Osteoblast (primary cell): ENCODE results near the gene USP17L28. TPM values are rescaled to one million over a fixed set of nuclear protein-coding genes. Genes with fewer than 3 reads are reported as not detected.
"Not testable (repeated sequence)": the region's sequence is repeated elsewhere in the genome, so short reads cannot be mapped to it uniquely, and the experiment has no call there.

ENCODE experiments used
- DNase-seq: peaks from one replicate; pipeline ENCODE4 v3.0.0; 2011; ENCODE audit warnings: low spot score, mixed read lengths; ENCODE audit not compliant: insufficient read length; ENCODE audit errors: missing footprints
- H2AFZ ChIP-seq: 2 replicates; pipeline ENCODE4 v1.6.0; 2011; ENCODE audit warnings: mild to moderate bottlenecking, low read length
- H3K27ac ChIP-seq: 2 replicates; pipeline ENCODE4 v1.5.1; 2011; ENCODE audit warnings: mild to moderate bottlenecking, low read depth, low read length, moderate library complexity
- H3K27me3 ChIP-seq: 2 replicates; pipeline ENCODE4 v1.6.0; 2012; ENCODE audit warnings: mild to moderate bottlenecking, control low read depth, inconsistent platforms, low read length, moderate library complexity; ENCODE audit not compliant: insufficient read depth
- H3K36me3 ChIP-seq: 2 replicates; pipeline ENCODE4 v1.5.1; 2011; ENCODE audit warnings: mild to moderate bottlenecking, low read length, control low read depth, moderate library complexity; ENCODE audit not compliant: insufficient read depth
- H3K4me1 ChIP-seq: 2 replicates; pipeline ENCODE4 v1.5.1; 2011; ENCODE audit warnings: mild to moderate bottlenecking, low read length, control low read depth, moderate library complexity; ENCODE audit not compliant: insufficient read depth
- H3K4me2 ChIP-seq: 2 replicates; pipeline ENCODE4 v1.6.0; 2011; ENCODE audit warnings: mild to moderate bottlenecking, low read length; ENCODE audit not compliant: insufficient read depth
- H3K4me3 ChIP-seq: fragments of 200-600 bp; sonication (generic); 3 replicates; pipeline ENCODE4 v1.5.1; 2012; ENCODE audit warnings: mild to moderate bottlenecking, low read length, inconsistent platforms; ENCODE audit not compliant: insufficient read depth
- H3K79me2 ChIP-seq: 2 replicates; pipeline ENCODE4 v1.6.0; 2012; ENCODE audit warnings: mild to moderate bottlenecking, low read length, control low read depth, inconsistent platforms; ENCODE audit not compliant: insufficient read depth
- H3K9me3 ChIP-seq: 2 replicates; pipeline ENCODE4 v1.5.1; 2011; ENCODE audit warnings: low read depth, low read length, control low read depth
- H4K20me1 ChIP-seq: 2 replicates; pipeline ENCODE4 v1.6.0; 2012; ENCODE audit warnings: mild to moderate bottlenecking, low read length, control low read depth; ENCODE audit not compliant: insufficient read depth
- total RNA-seq: library from RNA; depleted of rRNA; stranded (reverse); fragments of >200 nt; gene quantifications from 2 replicates; pipeline ENCODE4 v1.2.3, GENCODE V29; 2012
- TF ChIP-seq, protein P1 (sequence below): IDR thresholded peaks from 2 replicates; pipeline ENCODE4 v1.5.1; 2011; ENCODE audit warnings: mild to moderate bottlenecking, low read depth, low read length, moderate library complexity; ENCODE audit errors: extremely low read depth

USP17L28 gene
- total RNA-seq, 1 donor = not detected

DNA sequence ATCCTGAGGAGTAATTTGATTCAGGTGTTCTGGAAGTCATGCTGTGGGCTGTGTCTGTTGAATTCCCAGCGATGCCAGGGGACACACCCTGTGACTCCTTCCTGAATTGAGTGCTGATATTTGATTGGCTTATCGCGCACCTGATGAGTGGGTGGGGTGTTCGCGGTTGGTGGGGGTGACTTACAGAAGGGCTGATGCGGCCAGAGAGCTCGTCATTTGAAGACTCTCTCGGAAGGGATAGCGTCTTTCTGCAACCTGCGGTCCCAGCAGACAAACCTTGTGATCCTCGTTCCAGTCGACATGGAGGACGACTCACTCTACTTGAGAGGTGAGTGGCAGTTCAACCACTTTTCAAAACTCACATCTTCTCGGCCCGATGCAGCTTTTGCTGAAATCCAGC is 14.1 kb downstream of the USP17L28 start, which contains the start of gene USP17L30:
Gene USP17L30 (plus strand): TSS at position 301 of the 400 bp plus-strand sequence. CDS start 0 bp downstream, at position 301.
- not testable (repeated sequence) for H3K4me1 ChIP-seq, H3K4me2 ChIP-seq, H3K27me3 ChIP-seq, H4K20me1 ChIP-seq, H3K9me3 ChIP-seq, H3K4me3 ChIP-seq, H3K27ac ChIP-seq, H3K36me3 ChIP-seq, H3K79me2 ChIP-seq, DNase-seq, H2AFZ ChIP-seq

DNA sequence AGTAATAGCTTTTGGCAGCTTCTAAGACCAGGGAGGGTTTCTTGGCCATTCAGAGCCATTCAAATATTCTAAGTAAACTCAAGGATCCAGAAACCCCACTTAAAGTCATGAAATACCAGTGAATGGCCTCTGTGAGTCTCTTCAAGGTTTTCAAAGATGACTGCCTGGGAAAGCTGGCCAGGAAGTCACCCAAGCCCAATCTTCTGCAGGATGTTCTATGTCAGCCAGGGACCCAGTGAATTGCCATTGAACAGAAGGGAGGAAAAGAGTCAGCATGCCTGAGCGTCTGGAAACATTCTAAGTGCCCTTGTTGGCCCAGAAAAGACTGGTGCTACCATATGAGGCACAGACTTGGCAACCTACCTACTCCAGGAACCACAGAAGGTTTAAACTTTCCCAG is 31.2 kb downstream of the USP17L28 start:
- not testable (repeated sequence) for H3K27ac ChIP-seq, H4K20me1 ChIP-seq, H3K4me1 ChIP-seq, H3K36me3 ChIP-seq, H3K27me3 ChIP-seq, H3K4me3 ChIP-seq, H3K4me2 ChIP-seq, H3K9me3 ChIP-seq, H2AFZ ChIP-seq, H3K79me2 ChIP-seq
- peak; percentile 2 for DNase-seq

DNA sequence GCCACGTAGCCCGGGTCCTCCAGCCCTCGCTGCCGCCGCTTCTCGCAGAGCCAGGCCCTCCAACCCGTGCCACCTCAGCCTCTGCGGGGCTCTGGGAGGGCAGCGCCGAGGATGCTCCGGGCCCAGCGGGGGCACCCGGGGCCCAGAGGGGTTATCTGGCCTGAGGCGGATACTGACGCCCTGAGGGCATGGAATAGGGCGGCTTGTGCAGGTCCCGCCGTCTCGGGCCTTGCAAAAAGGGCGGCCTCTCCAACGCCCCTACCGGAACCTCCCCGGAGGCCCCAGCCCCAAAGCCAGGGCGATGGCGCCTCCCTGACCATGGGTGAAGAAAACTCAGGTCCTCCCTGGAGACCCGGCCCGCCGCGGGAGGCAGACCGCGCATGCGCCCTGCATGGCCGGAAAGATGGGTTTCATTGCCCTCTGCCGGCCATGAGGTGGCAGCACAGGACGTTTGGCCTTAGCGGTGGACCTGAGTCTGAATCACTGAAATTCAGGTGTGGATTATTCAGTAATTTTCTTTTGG is 32.4 kb downstream of the USP17L28 start:
- H3K4me1 ChIP-seq, H3K36me3 ChIP-seq, H3K9me3 ChIP-seq, H3K4me2 ChIP-seq, H3K27ac ChIP-seq, H4K20me1 ChIP-seq, H3K27me3 ChIP-seq, H3K79me2 ChIP-seq: not testable (repeated sequence)
- Histone ChIP-seq H3K4me3 (peak overlapping the region; percentile 39), H2AFZ (peak overlapping the region; percentile 47)
- peak; percentile 22 for DNase-seq

DNA sequence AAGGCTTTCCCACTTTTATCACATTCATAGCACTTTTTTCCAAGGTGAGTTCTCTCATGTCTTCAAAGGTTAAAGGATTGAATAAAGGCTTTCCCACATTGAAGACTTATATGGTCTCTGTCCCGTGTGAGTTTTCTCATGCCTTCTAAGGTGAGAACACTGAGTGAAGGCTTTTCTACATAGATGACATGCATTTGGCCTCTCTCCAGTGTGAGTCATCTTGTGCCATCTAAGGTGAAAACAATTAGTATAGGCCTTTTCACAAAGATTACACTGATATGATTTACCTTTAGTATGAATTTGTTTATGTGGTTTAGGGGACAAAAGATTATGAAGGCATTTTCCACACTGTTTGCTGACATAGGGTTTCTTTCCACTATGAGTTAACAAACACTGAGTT is 35.4 kb downstream of the USP17L28 start:
- TF ChIP-seq, protein P1, sequence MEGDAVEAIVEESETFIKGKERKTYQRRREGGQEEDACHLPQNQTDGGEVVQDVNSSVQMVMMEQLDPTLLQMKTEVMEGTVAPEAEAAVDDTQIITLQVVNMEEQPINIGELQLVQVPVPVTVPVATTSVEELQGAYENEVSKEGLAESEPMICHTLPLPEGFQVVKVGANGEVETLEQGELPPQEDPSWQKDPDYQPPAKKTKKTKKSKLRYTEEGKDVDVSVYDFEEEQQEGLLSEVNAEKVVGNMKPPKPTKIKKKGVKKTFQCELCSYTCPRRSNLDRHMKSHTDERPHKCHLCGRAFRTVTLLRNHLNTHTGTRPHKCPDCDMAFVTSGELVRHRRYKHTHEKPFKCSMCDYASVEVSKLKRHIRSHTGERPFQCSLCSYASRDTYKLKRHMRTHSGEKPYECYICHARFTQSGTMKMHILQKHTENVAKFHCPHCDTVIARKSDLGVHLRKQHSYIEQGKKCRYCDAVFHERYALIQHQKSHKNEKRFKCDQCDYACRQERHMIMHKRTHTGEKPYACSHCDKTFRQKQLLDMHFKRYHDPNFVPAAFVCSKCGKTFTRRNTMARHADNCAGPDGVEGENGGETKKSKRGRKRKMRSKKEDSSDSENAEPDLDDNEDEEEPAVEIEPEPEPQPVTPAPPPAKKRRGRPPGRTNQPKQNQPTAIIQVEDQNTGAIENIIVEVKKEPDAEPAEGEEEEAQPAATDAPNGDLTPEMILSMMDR = no peak
- no peaks in the 10 kb centered on the region for H3K27me3 ChIP-seq
- H3K4me2 ChIP-seq = no peak overlapping the region
- no peaks in the 10 kb centered on the region for H3K9me3 ChIP-seq
- H4K20me1 ChIP-seq = no peaks in the 10 kb centered on the region
- no peak for DNase-seq
- H3K4me3 ChIP-seq = no peak overlapping the region
- H3K36me3 ChIP-seq = no peaks in the 10 kb centered on the region
- H3K79me2 ChIP-seq = no peaks in the 10 kb centered on the region
- H3K4me1 ChIP-seq = no peaks in the 10 kb centered on the region
- H3K27ac ChIP-seq = no peak overlapping the region
- no peak overlapping the region for H2AFZ ChIP-seq

DNA sequence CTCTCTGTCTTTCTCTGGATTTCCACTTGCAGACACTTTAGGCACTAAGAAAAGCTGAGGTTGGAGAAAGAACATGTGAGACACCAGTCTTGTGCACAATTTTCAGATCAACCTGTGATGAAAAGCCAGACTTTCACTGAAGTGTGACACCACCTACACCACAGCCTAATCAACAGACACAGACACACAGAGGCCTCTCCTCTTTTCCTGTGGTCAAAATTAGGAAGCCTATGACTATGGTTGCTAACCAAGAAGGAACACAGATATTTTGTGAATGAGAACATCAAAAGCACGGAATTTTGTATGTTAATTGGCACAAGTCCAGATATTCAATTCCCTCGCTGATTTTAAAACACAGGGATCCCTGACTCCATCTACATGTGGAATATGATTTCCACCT is 40.3 kb downstream of the USP17L28 start:
- H3K9me3 ChIP-seq, H3K27ac ChIP-seq, H3K27me3 ChIP-seq, H2AFZ ChIP-seq, H4K20me1 ChIP-seq, H3K4me2 ChIP-seq, DNase-seq, H3K4me3 ChIP-seq, H3K36me3 ChIP-seq, H3K79me2 ChIP-seq, H3K4me1 ChIP-seq: not testable (repeated sequence)

Other genes starting within 250 kb of the USP17L28 start
- not detected in 2 replicates for gene FAM90A26, start 178.5 kb upstream of the USP17L28 start, total RNA-seq
- not detected in 2 replicates for gene USP17L10, start 138.2 kb upstream of the USP17L28 start, total RNA-seq
- gene USP17L11, start 133.5 kb upstream of the USP17L28 start, total RNA-seq = not detected in 2 replicates
- gene USP17L12, start 128.7 kb upstream of the USP17L28 start, total RNA-seq = not detected in 2 replicates
- not detected in 2 replicates for gene USP17L13, start 124.0 kb upstream of the USP17L28 start, total RNA-seq
- not detected in 2 replicates for gene USP17L15, start 114.5 kb upstream of the USP17L28 start, total RNA-seq
- gene USP17L17, start 105.0 kb upstream of the USP17L28 start, total RNA-seq = not detected in 2 replicates
- gene USP17L18, start 100.3 kb upstream of the USP17L28 start, total RNA-seq = not detected in 2 replicates
- not detected in 2 replicates for gene USP17L19, start 95.5 kb upstream of the USP17L28 start, total RNA-seq
- gene USP17L20, start 90.8 kb upstream of the USP17L28 start, total RNA-seq = not detected in 2 replicates
- gene USP17L21, start 86.0 kb upstream of the USP17L28 start, total RNA-seq = not detected in 2 replicates
- gene USP17L22, start 81.3 kb upstream of the USP17L28 start, total RNA-seq = not detected in 2 replicates
- not detected in 2 replicates for gene USP17L24, start 23.7 kb upstream of the USP17L28 start, total RNA-seq
- not detected in 2 replicates for gene USP17L25, start 19.0 kb upstream of the USP17L28 start, total RNA-seq
- gene USP17L26, start 14.2 kb upstream of the USP17L28 start, total RNA-seq = not detected in 2 replicates
- gene USP17L5, start 9.5 kb upstream of the USP17L28 start, total RNA-seq = not detected in 2 replicates
- not detected in 2 replicates for gene USP17L27, start 4.7 kb upstream of the USP17L28 start, total RNA-seq
- gene USP17L29, start 4.7 kb downstream of the USP17L28 start, total RNA-seq = not detected in 2 replicates
- not detected in 2 replicates for gene USP17L30, start 14.2 kb downstream of the USP17L28 start, total RNA-seq
- gene DEFB131A, start 95.5 kb downstream of the USP17L28 start, total RNA-seq = not detected in 2 replicates